GM19099 (cell line): ENCODE data around the gene CACNA1D.

ENCODE experiments used
- POLR2A ChIP-seq: IDR thresholded peaks from 3 replicates; pipeline ENCODE4 v1.6.1; 2011; ENCODE audit warnings: low read depth; ENCODE audit not compliant: insufficient read length; ENCODE audit errors: extremely low read depth

CACNA1D gene

GRCh38 chr3:53758846-53759245 is 264.4 kb downstream of the CACNA1D start:
- no peak for TF ChIP-seq POLR2A

GRCh38 chr3:53763353-53763752 is 268.9 kb downstream of the CACNA1D start:
- TF ChIP-seq POLR2A, result no peak

- TF ChIP-seq POLR2A, result no peak
Observed at GRCh38 chr3:53764026-53764775, 269.8 kb downstream of the CACNA1D start.

- TF ChIP-seq POLR2A, result no peak
Observed at GRCh38 chr3:53765753-53766152, 271.3 kb downstream of the CACNA1D start.

- no peak for TF ChIP-seq POLR2A
Observed at GRCh38 chr3:53766706-53767105, 272.3 kb downstream of the CACNA1D start.

- TF ChIP-seq POLR2A, result no peak
Observed at GRCh38 chr3:53768478-53769459, 274.4 kb downstream of the CACNA1D start.

GRCh38 chr3:53772562-53772961 is 278.2 kb downstream of the CACNA1D start:
- TF ChIP-seq POLR2A, result no peak

- no peak for TF ChIP-seq POLR2A
Observed at GRCh38 chr3:53773021-53773436, 278.6 kb downstream of the CACNA1D start.

- TF ChIP-seq POLR2A, result peak; percentile 49
Observed at GRCh38 chr3:53773611-53774368, 279.4 kb downstream of the CACNA1D start.

- no peak for TF ChIP-seq POLR2A
Observed at GRCh38 chr3:53774414-53774813, 280.0 kb downstream of the CACNA1D start.

GRCh38 chr3:53775018-53775417 is 280.6 kb downstream of the CACNA1D start:
- TF ChIP-seq POLR2A, result no peak

- TF ChIP-seq POLR2A, result no peak
Observed at GRCh38 chr3:53775834-53776251, 281.4 kb downstream of the CACNA1D start.

- TF ChIP-seq POLR2A, result no peak
Observed at GRCh38 chr3:53776494-53777101, 282.2 kb downstream of the CACNA1D start.

- no peak for TF ChIP-seq POLR2A
Observed at GRCh38 chr3:53777468-53777867, 283.1 kb downstream of the CACNA1D start.

GRCh38 chr3:53778153-53778552 is 283.7 kb downstream of the CACNA1D start:
- no peak for TF ChIP-seq POLR2A

- no peak for TF ChIP-seq POLR2A
Observed at GRCh38 chr3:53780171-53780570, 285.8 kb downstream of the CACNA1D start.
